Measurements from ENCODE around the gene KAT6B. TPM values are rescaled to one million over a fixed set of nuclear protein-coding genes. Genes with fewer than 3 reads are reported as not detected.

Gene KAT6B
- total and polyA plus RNA-seq, 10 of the 15 experiments (the other 5 are each of a cell fraction or from before 2014, with no cell fraction given): 2.7 to 22.6 (median 15.7) TPM

GRCh38 chr10:75033399-75034130 lies 207.2 kb downstream of the KAT6B start:
- DNase-seq (ENCODE audit: low read depth, low spot score): no peak
- ChIA-PET SMC1A (ENCODE audit: uncharacterized antibody, unreplicated experiment) (interaction anchor here (0.6 to 2.2 kb wide), 7 partner anchors 12 to 765 kb away, joined by 3 to 7 read pairs (median 3); no protein-coding TSS in a partner anchor), CTCF (interaction anchor here (1.0 to 2.0 kb wide), 5 partner anchors 12 to 333 kb away, joined by 3 to 5 read pairs (median 4); no protein-coding TSS in a partner anchor), RAD21 (ENCODE audit: unreplicated experiment) (interaction anchor here (1.1 to 1.4 kb wide), 3 partner anchors 20 to 790 kb away, joined by 3 to 5 read pairs (median 4); partner anchors contain the start of gene COMTD1), POLR2A (no interaction called here)
- Histone ChIP-seq H3K4me3 (no peak overlapping the region), H3K36me3 (ENCODE audit: control insufficient read depth in 2 of 2, insufficient read depth in 2 of 2, low read length in 1 of 2) (peaks cover 12 to 13% of the 10 kb centered on the region in 2 experiments; a peak in 3 of 4 replicates), H3K9me3 (replicated peaks; ENCODE audit: control insufficient read depth, insufficient read depth, low read length) (no peaks in the 10 kb centered on the region), H3K9ac (ENCODE audit: control insufficient read depth, insufficient read depth, low read length) (no peak overlapping the region), H3K4me1 (ENCODE audit: control insufficient read depth, insufficient read depth, low read length) (peaks cover 30% of the 10 kb centered on the region), H3K4me2 (ENCODE audit: control insufficient read depth, insufficient read depth) (peak overlapping the region; percentile 44; the same call in 1 of the 2 replicates), H2AFZ (ENCODE audit: control insufficient read depth, low read depth, low read length) (no peak overlapping the region), H3K27me3 (replicated peaks in 1 of 2; ENCODE audit: control insufficient read depth in 2 of 2, insufficient read depth in 2 of 2, low read length in 1 of 2) (no peaks in the 10 kb centered on the region), H4K20me1 (ENCODE audit: control insufficient read depth, insufficient read depth) (no peaks in the 10 kb centered on the region), H3K79me2 (ENCODE audit: control insufficient read depth, insufficient read depth, low read length) (no peaks in the 10 kb centered on the region), H3K27ac (ENCODE audit: control insufficient read depth, insufficient read depth) (peak overlapping the region; percentile 56)
- in situ Hi-C loops (cut with MboI) (no loop called here), intact Hi-C loops (cut with micrococcal nuclease; ENCODE audit: unreplicated experiment) (no loop called here)
- no peak for FAIRE-seq
- 96% methylated on average over 15 of the region's 15 CpGs for WGBS (ENCODE audit: insufficient coverage, insufficient replicate concordance, low lambda C conversion rate, missing lambda C conversion rate)
- TF ChIP-seq YY1 (IDR thresholded peaks at IDR 0.05; ENCODE audit: low read depth, low read length): no peak
- peak; percentile 57; the same call in 1 of the 2 replicates for TF ChIP-seq EED (IDR thresholded peaks at IDR 0.05; ENCODE audit: low read depth)
- ATAC-seq: no peak
- BruUV-seq (replicated peaks): no TSS peak

- TF ChIP-seq BHLHE40 (IDR thresholded peaks at IDR 0.05; ENCODE audit: borderline replicate concordance in 1 of 2, low read depth in 2 of 2, low read length in 1 of 2) (peak in 1 of 2 experiments; percentile 7; a peak in 1 of 4 replicates), CREB1 (IDR thresholded peaks at IDR 0.05; ENCODE audit: low read depth) (peak; percentile 62; the same call in 1 of the 2 replicates), SIN3A (IDR thresholded peaks at IDR 0.05; ENCODE audit: low read depth, low read length) (no peak), CREM (IDR thresholded peaks at IDR 0.05; ENCODE audit: low read depth) (peak; percentile 23; the same call in 1 of the 2 replicates)
Observed at GRCh38 chr10:75034131-75034512, 207.7 kb downstream of the KAT6B start.

More at GRCh38 chr10:75034131-75034512, 207.7 kb downstream of the KAT6B start:
- SMC1A ChIA-PET (ENCODE audit: uncharacterized antibody, unreplicated experiment): interaction anchor here (0.6 to 1.6 kb wide), 4 partner anchors 29 to 757 kb away, joined by 3 to 4 read pairs (median 3); no protein-coding TSS in a partner anchor
- Histone ChIP-seq H3K4me1 (ENCODE audit: control insufficient read depth, insufficient read depth, low read length) (peaks cover 30% of the 10 kb centered on the region), H3K9ac (ENCODE audit: control insufficient read depth, insufficient read depth, low read length) (no peak overlapping the region), H2AFZ (ENCODE audit: control insufficient read depth, low read depth, low read length) (no peak overlapping the region), H3K36me3 (ENCODE audit: control insufficient read depth in 2 of 2, insufficient read depth in 2 of 2, low read length in 1 of 2) (peaks cover 12% of the 10 kb centered on the region in 2 experiments; a peak in 3 of 4 replicates), H3K27ac (ENCODE audit: control insufficient read depth, insufficient read depth) (peak overlapping the region; percentile 56; the same call in 1 of the 2 replicates), H3K4me2 (ENCODE audit: control insufficient read depth, insufficient read depth) (peak overlapping the region; percentile 44; the same call in 1 of the 2 replicates), H3K27me3 (replicated peaks in 1 of 2; ENCODE audit: control insufficient read depth in 2 of 2, insufficient read depth in 2 of 2, low read length in 1 of 2) (no peaks in the 10 kb centered on the region), H3K4me3 (no peak overlapping the region), H3K79me2 (ENCODE audit: control insufficient read depth, insufficient read depth, low read length) (no peaks in the 10 kb centered on the region), H4K20me1 (ENCODE audit: control insufficient read depth, insufficient read depth) (no peaks in the 10 kb centered on the region), H3K9me3 (replicated peaks; ENCODE audit: control insufficient read depth, insufficient read depth, low read length) (no peaks in the 10 kb centered on the region)
- 52% methylated on average over 5 of the region's 5 CpGs for WGBS (ENCODE audit: insufficient coverage, insufficient replicate concordance, low lambda C conversion rate, missing lambda C conversion rate)
- ATAC-seq (peak; percentile 60), FAIRE-seq (no peak), DNase-seq (ENCODE audit: low read depth, low spot score) (no peak)
- POLR2A ChIA-PET: interaction anchor here (0.6 kb wide), 1 partner anchor 249 kb away, joined by 3 read pairs; no protein-coding TSS in a partner anchor
- CTCF ChIA-PET: interaction anchor here (1.0 to 2.0 kb wide), 4 partner anchors 12 to 333 kb away, joined by 3 to 5 read pairs (median 4); no protein-coding TSS in a partner anchor
- in situ Hi-C loops (cut with MboI): no loop called here
- no TSS peak for BruUV-seq (replicated peaks)
- intact Hi-C loops (cut with micrococcal nuclease; ENCODE audit: unreplicated experiment): no loop called here
- RAD21 ChIA-PET (ENCODE audit: unreplicated experiment): interaction anchor here (0.6 to 1.4 kb wide), 4 partner anchors 20 to 790 kb away, joined by 3 to 5 read pairs (median 4); partner anchors contain the start of gene COMTD1
